Measurements from ENCODE around the gene CDC20.

Gene CDC20

GRCh38 chr1:43389326-43390313, 30.8 kb downstream of the CDC20 start, which contains the start of the genes MED8 and SZT2:
TSS of gene MED8 (minus strand) at chr1:43389800. CDS start at chr1:43389764, 36 bp downstream.
TSS of gene SZT2 (plus strand) at chr1:43389899. CDS start at chr1:43389969, 70 bp downstream.
- Histone ChIP-seq H3K27me3 (ENCODE audit: control insufficient read depth, low read length) (no peaks in the 10 kb centered on the region), H3K79me2 (ENCODE audit: control insufficient read depth, low read length) (peaks cover 47% of the 10 kb centered on the region), H3K36me3 (ENCODE audit: control insufficient read depth, low read length) (peaks cover 38% of the 10 kb centered on the region), H4K20me1 (ENCODE audit: control insufficient read depth, insufficient read depth, low read depth, low read length) (no peaks in the 10 kb centered on the region), H3K9me2 (replicated peaks; ENCODE audit: control insufficient read depth, low read length) (no peaks in the 10 kb centered on the region), H3K4me1 (ENCODE audit: control insufficient read depth, low read length) (peaks cover 21% of the 10 kb centered on the region), H3K9me3 (ENCODE audit: control insufficient read depth, insufficient read depth, low read length) (no peaks in the 10 kb centered on the region), H3K4me3 (ENCODE audit: low read length) (peak within 1 kb of the TSS; percentile 93), H3K4me2 (ENCODE audit: low read length) (peak within 1 kb of the TSS; percentile 75), H3F3A (ENCODE audit: control insufficient read depth, insufficient read depth) (no peaks in the 10 kb centered on the region), H3K27ac (ENCODE audit: low read depth, low read length) (peak within 1 kb of the TSS; percentile 18; the same call in 1 of the 2 replicates)
- TF ChIP-seq EZH2phosphoT487 (IDR thresholded peaks at IDR 0.05; ENCODE audit: borderline replicate concordance, low read length) (no peak), CTCF (IDR thresholded peaks at IDR 0.05; ENCODE audit: low read depth, low read length, poor library complexity, severe bottlenecking) (no peak)

DNA sequence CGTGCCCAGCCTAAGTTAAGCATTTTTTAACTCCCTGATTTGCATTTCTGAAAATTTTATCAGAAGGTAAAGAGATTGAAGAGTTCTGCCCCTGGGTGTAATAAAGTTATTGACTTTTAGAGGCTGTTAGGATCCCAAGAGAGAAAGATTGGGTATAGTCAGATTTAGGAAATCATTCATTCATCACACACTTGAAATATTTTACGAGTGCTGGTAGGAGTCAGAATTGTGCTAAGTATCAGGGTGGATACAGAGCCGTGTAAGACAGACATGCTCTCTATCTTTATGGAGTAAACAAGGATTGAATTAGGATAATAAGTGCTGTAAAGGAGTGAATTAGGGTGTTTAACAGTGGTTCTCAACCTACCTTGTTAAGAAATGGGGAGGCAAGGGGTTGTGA, 33.9 kb downstream of the CDC20 start:
- Histone ChIP-seq H3K4me1 (ENCODE audit: control insufficient read depth, low read length) (peaks cover 27% of the 10 kb centered on the region), H3K27me3 (ENCODE audit: control insufficient read depth, low read length) (no peaks in the 10 kb centered on the region), H3K27ac (ENCODE audit: low read depth, low read length) (no peak overlapping the region), H3K36me3 (ENCODE audit: control insufficient read depth, low read length) (peaks cover 11% of the 10 kb centered on the region), H3K4me3 (ENCODE audit: low read length) (no peak overlapping the region), H3K9me2 (replicated peaks; ENCODE audit: control insufficient read depth, low read length) (no peaks in the 10 kb centered on the region), H3F3A (ENCODE audit: control insufficient read depth, insufficient read depth) (no peaks in the 10 kb centered on the region), H3K9me3 (ENCODE audit: control insufficient read depth, insufficient read depth, low read length) (no peaks in the 10 kb centered on the region), H4K20me1 (ENCODE audit: control insufficient read depth, insufficient read depth, low read depth, low read length) (no peaks in the 10 kb centered on the region), H3K4me2 (ENCODE audit: low read length) (no peak overlapping the region), H3K79me2 (ENCODE audit: control insufficient read depth, low read length) (peaks cover 43% of the 10 kb centered on the region)
- TF ChIP-seq CTCF (IDR thresholded peaks at IDR 0.05; ENCODE audit: low read depth, low read length, poor library complexity, severe bottlenecking) (no peak), EZH2phosphoT487 (IDR thresholded peaks at IDR 0.05; ENCODE audit: borderline replicate concordance, low read length) (no peak)

- Histone ChIP-seq H4K20me1 (ENCODE audit: control insufficient read depth, insufficient read depth, low read depth, low read length) (no peaks in the 10 kb centered on the region), H3K4me2 (ENCODE audit: low read length) (no peak overlapping the region), H3K36me3 (ENCODE audit: control insufficient read depth, low read length) (peaks cover 4% of the 10 kb centered on the region; the same call in 1 of the 2 replicates), H3K79me2 (ENCODE audit: control insufficient read depth, low read length) (peaks cover 15% of the 10 kb centered on the region), H3K27me3 (ENCODE audit: control insufficient read depth, low read length) (no peaks in the 10 kb centered on the region), H3K4me1 (ENCODE audit: control insufficient read depth, low read length) (peaks cover 15% of the 10 kb centered on the region), H3K4me3 (ENCODE audit: low read length) (no peak overlapping the region), H3K9me3 (ENCODE audit: control insufficient read depth, insufficient read depth, low read length) (no peaks in the 10 kb centered on the region), H3K27ac (ENCODE audit: low read depth, low read length) (no peak overlapping the region), H3K9me2 (replicated peaks; ENCODE audit: control insufficient read depth, low read length) (no peaks in the 10 kb centered on the region), H3F3A (ENCODE audit: control insufficient read depth, insufficient read depth) (no peaks in the 10 kb centered on the region)
- TF ChIP-seq EZH2phosphoT487 (IDR thresholded peaks at IDR 0.05; ENCODE audit: borderline replicate concordance, low read length) (no peak), CTCF (IDR thresholded peaks at IDR 0.05; ENCODE audit: low read depth, low read length, poor library complexity, severe bottlenecking) (no peak)
Measured at GRCh38 chr1:43395523-43395922, 36.7 kb downstream of the CDC20 start.
